H9 (cell line): Measurements from ENCODE around the gene HEATR5A. TPM values are rescaled to one million over a fixed set of nuclear protein-coding genes. Genes with fewer than 3 reads are reported as not detected.

Experiments
- DNase-seq: peaks from one replicate; pipeline ENCODE4 v3.0.0-alpha.2; 2017
- H2AFZ ChIP-seq: one replicate; pipeline ENCODE4 v1.6.1; 2013; ENCODE audit warnings: mild to moderate bottlenecking, low read length, control low read depth, moderate library complexity
- H2AK5ac ChIP-seq: 2 replicates; pipeline ENCODE4 v1.6.1; 2013; ENCODE audit warnings: low read length, control low read depth, mixed read lengths; ENCODE audit not compliant: insufficient read length
- H2BK120ac ChIP-seq: one replicate; pipeline ENCODE4 v1.6.1; 2013; ENCODE audit warnings: low read depth, mild to moderate bottlenecking, low read length, control low read depth, inconsistent platforms; ENCODE audit not compliant: poor library complexity, severe bottlenecking
- H2BK12ac ChIP-seq: 2 replicates; pipeline ENCODE4 v1.6.1; 2013; ENCODE audit warnings: low read length, control low read depth, mixed read lengths, low read depth; ENCODE audit not compliant: insufficient read length
- H2BK15ac ChIP-seq: 2 replicates; pipeline ENCODE4 v1.6.1; 2013; ENCODE audit warnings: low read depth, low read length, control low read depth
- H2BK20ac ChIP-seq: one replicate; pipeline ENCODE4 v1.6.1; 2013; ENCODE audit warnings: low read depth, mild to moderate bottlenecking, low read length, control low read depth, inconsistent platforms; ENCODE audit not compliant: poor library complexity, severe bottlenecking
- H2BK5ac ChIP-seq: 2 replicates; pipeline ENCODE4 v1.6.1; 2013; ENCODE audit warnings: low read length, control low read depth, mixed read lengths; ENCODE audit not compliant: insufficient read length
- H3K14ac ChIP-seq: 2 replicates; pipeline ENCODE4 v1.6.1; 2013; ENCODE audit warnings: low read length, control low read depth; ENCODE audit not compliant: insufficient read depth
- H3K18ac ChIP-seq: 2 replicates; pipeline ENCODE4 v1.6.1; 2013; ENCODE audit warnings: low read depth, mild to moderate bottlenecking, mixed read lengths, low read length, control low read depth; ENCODE audit not compliant: insufficient read length
- H3K23ac ChIP-seq: 2 replicates; pipeline ENCODE4 v1.6.1; 2013; ENCODE audit warnings: low read length, control low read depth, mixed read lengths, low read depth; ENCODE audit not compliant: insufficient read length
- H3K23me2 ChIP-seq: 2 replicates; pipeline ENCODE4 v1.6.1; 2013; ENCODE audit warnings: low read depth, mild to moderate bottlenecking, mixed read lengths, low read length, control low read depth; ENCODE audit not compliant: insufficient read length, poor library complexity, severe bottlenecking
- H3K27ac ChIP-seq: 2 replicates; pipeline ENCODE4 v1.5.1; 2013; ENCODE audit warnings: low read length, control low read depth, mixed read lengths, low read depth; ENCODE audit not compliant: insufficient read length
- H3K27me3 ChIP-seq: 2 replicates; pipeline ENCODE4 v1.6.1; 2013; ENCODE audit warnings: low read length, control low read depth, inconsistent platforms; ENCODE audit not compliant: insufficient read depth
- H3K4ac ChIP-seq: 2 replicates; pipeline ENCODE4 v1.6.1; 2013; ENCODE audit warnings: low read depth, mild to moderate bottlenecking, control low read depth, inconsistent platforms, low read length, moderate library complexity
- H3K4me1 ChIP-seq: 2 replicates; pipeline ENCODE4 v1.6.1; 2013; ENCODE audit warnings: low read length, control low read depth, inconsistent platforms; ENCODE audit not compliant: insufficient read depth
- H3K4me2 ChIP-seq: 2 replicates; pipeline ENCODE4 v1.6.1; 2013; ENCODE audit warnings: low read length, control low read depth, mixed read lengths; ENCODE audit not compliant: insufficient read length, insufficient read depth
- H3K56ac ChIP-seq: 2 replicates; pipeline ENCODE4 v1.6.1; 2013; ENCODE audit warnings: low read depth, mild to moderate bottlenecking, mixed read lengths, low read length, control low read depth; ENCODE audit not compliant: insufficient read length
- H3K79me1 ChIP-seq: 2 replicates; pipeline ENCODE4 v1.6.1; 2013; ENCODE audit warnings: low read depth, mild to moderate bottlenecking, moderate library complexity, low read length, control low read depth, inconsistent platforms; ENCODE audit not compliant: insufficient read depth, poor library complexity, severe bottlenecking
- H3K79me2 ChIP-seq: 2 replicates; pipeline ENCODE4 v1.6.1; 2013; ENCODE audit warnings: low read length, control low read depth, inconsistent platforms; ENCODE audit not compliant: insufficient read depth
- H3K9ac ChIP-seq: 2 replicates; pipeline ENCODE4 v1.6.1; 2013; ENCODE audit warnings: low read length, control low read depth, mixed read lengths; ENCODE audit not compliant: insufficient read length; ENCODE audit errors: extremely low read depth
- H3K9me3 ChIP-seq: one replicate; pipeline ENCODE4 v1.6.1; 2013; ENCODE audit warnings: low read depth, low read length, inconsistent platforms; ENCODE audit not compliant: control insufficient read depth
- H3T11ph ChIP-seq: one replicate; pipeline ENCODE4 v1.6.1; 2013; ENCODE audit warnings: mild to moderate bottlenecking, low read length, control low read depth, inconsistent platforms
- H4K20me1 ChIP-seq: one replicate; pipeline ENCODE4 v1.6.1; 2013; ENCODE audit not compliant: control insufficient read depth, insufficient read length, insufficient read depth
- H4K5ac ChIP-seq: 2 replicates; pipeline ENCODE4 v1.6.1; 2013; ENCODE audit warnings: low read depth, mild to moderate bottlenecking, mixed read lengths, low read length, control low read depth; ENCODE audit not compliant: insufficient read length
- H4K8ac ChIP-seq: replicated peaks from 2 replicates; pipeline ENCODE4 v1.6.1; 2013; ENCODE audit warnings: low read length, control low read depth, mixed read lengths, low read depth; ENCODE audit not compliant: insufficient read length
- H4K91ac ChIP-seq: 2 replicates; pipeline ENCODE4 v1.6.1; 2013; ENCODE audit warnings: low read depth, mild to moderate bottlenecking, moderate library complexity, mixed read lengths, low read length, control low read depth; ENCODE audit not compliant: insufficient read length
- H3K27ac Mint-ChIP-seq, 3 experiments: 2 replicates in 2 of 3; 3 replicates in 1 of 3; pipeline ENCODE4 v1.8.0; 2020 to 2021; ENCODE audit warnings: mixed read lengths in 3 of 3, mild to moderate bottlenecking in 1 of 3, moderate library complexity in 1 of 3
- H3K27me3 Mint-ChIP-seq: 2 replicates; pipeline ENCODE4 v1.8.0; 2021; ENCODE audit warnings: low read depth, mild to moderate bottlenecking, moderate library complexity, mixed read lengths
- H3K36me3 Mint-ChIP-seq, 3 experiments: 2 replicates in 2 of 3; 3 replicates in 1 of 3; pipeline ENCODE4 v1.8.0; 2020 to 2021; ENCODE audit warnings: low read depth in 3 of 3, mixed read lengths in 3 of 3; ENCODE audit not compliant: insufficient read depth in 1 of 3
- H3K4me1 Mint-ChIP-seq, 2 experiments: 2 replicates each; pipeline ENCODE4 v1.8.0; 2020; ENCODE audit warnings: mixed read lengths in 2 of 2
- H3K4me3 Mint-ChIP-seq, 2 experiments: 2 replicates in 1 of 2; 3 replicates in 1 of 2; pipeline ENCODE4 v1.8.0; 2020 to 2021; ENCODE audit warnings: mild to moderate bottlenecking in 2 of 2, mixed read lengths in 2 of 2, moderate library complexity in 1 of 2
- H3K9me3 Mint-ChIP-seq, 2 experiments: 2 replicates in 1 of 2; 3 replicates in 1 of 2; pipeline ENCODE4 v1.8.0; 2020; ENCODE audit warnings: mild to moderate bottlenecking in 2 of 2, mixed read lengths in 2 of 2, moderate library complexity in 1 of 2
- total RNA-seq: library from RNA; stranded (reverse); gene quantifications from 2 replicates; pipeline ENCODE4 v1.2.1, GENCODE V29; 2021
- TF ChIP-seq, protein P1 (sequence below): fragments of 200-600 bp; sonication (generic); conservative IDR thresholded peaks from 3 replicates; pipeline ENCODE4 v1.8.0; 2021; ENCODE audit warnings: antibody characterized with exemption, mild to moderate bottlenecking

Gene HEATR5A
- total RNA-seq, 1 experiment from 2014 or later = 21.2 TPM

DNA sequence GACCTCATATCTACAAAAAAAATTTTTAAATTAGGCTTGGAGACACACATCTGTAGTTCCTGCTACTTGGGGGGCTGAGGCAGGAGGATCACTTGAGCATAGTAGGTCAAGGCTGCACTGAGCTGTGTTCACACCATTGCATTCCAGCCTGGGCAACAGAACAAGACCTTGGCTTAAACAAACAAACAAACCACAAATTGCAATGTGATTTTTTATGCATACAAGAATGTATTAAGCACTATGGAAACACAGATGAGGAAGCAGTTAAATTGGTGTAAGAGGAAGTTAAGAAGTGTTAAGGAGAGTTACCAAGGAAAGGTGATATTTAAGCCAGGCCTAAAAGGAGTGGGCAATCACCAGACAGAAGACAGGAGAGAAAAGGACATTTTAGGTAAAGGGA, 129.1 kb downstream of the HEATR5A start:
- Histone ChIP-seq H3K4ac (no peak overlapping the region), H2BK15ac (no peak overlapping the region), H2AK5ac (no peak overlapping the region), H4K20me1 (no peaks in the 10 kb centered on the region), H3K9ac (no peak overlapping the region), H3T11ph (no peak overlapping the region), H3K14ac (no peak overlapping the region), H3K79me1 (no peaks in the 10 kb centered on the region), H4K8ac (no peak overlapping the region), H3K9me3 (no peaks in the 10 kb centered on the region), H3K4me2 (no peak overlapping the region), H2BK12ac (no peak overlapping the region), H3K18ac (no peak overlapping the region), H4K5ac (no peak overlapping the region), H2BK120ac (no peak overlapping the region), H3K56ac (no peak overlapping the region), H3K79me2 (no peaks in the 10 kb centered on the region), H3K23ac (no peak overlapping the region), H3K27me3 (no peaks in the 10 kb centered on the region), H2AFZ (no peak overlapping the region), H2BK20ac (no peak overlapping the region), H3K27ac (no peak overlapping the region), H2BK5ac (no peak overlapping the region), H3K4me1 (peaks cover 2% of the 10 kb centered on the region; the same call in 1 of the 2 replicates), H3K23me2 (no peaks in the 10 kb centered on the region), H4K91ac (no peak overlapping the region)
- H3K9me3 Mint-ChIP-seq = no peaks in the 10 kb centered on the region
- peaks cover 24 to 29% of the 10 kb centered on the region in 2 experiments for H3K4me1 Mint-ChIP-seq
- peak overlapping the region; percentile 12 to 70 (median 33); a peak in 4 of 7 replicates for H3K27ac Mint-ChIP-seq
- peaks cover 6% of the 10 kb centered on the region for H3K27me3 Mint-ChIP-seq
- H3K4me3 Mint-ChIP-seq = no peak overlapping the region
- peaks cover 3 to 6% (median 5%) of the 10 kb centered on the region in 3 experiments; a peak in 5 of 7 replicates for H3K36me3 Mint-ChIP-seq
- no peak for DNase-seq
- TF ChIP-seq, protein P1, sequence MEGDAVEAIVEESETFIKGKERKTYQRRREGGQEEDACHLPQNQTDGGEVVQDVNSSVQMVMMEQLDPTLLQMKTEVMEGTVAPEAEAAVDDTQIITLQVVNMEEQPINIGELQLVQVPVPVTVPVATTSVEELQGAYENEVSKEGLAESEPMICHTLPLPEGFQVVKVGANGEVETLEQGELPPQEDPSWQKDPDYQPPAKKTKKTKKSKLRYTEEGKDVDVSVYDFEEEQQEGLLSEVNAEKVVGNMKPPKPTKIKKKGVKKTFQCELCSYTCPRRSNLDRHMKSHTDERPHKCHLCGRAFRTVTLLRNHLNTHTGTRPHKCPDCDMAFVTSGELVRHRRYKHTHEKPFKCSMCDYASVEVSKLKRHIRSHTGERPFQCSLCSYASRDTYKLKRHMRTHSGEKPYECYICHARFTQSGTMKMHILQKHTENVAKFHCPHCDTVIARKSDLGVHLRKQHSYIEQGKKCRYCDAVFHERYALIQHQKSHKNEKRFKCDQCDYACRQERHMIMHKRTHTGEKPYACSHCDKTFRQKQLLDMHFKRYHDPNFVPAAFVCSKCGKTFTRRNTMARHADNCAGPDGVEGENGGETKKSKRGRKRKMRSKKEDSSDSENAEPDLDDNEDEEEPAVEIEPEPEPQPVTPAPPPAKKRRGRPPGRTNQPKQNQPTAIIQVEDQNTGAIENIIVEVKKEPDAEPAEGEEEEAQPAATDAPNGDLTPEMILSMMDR = no peak
